GM12873 (cell line): ENCODE data around the gene THOC5.

Experiments used
- TF ChIP-seq, protein P1 (sequence below): IDR thresholded peaks from 2 replicates; pipeline ENCODE4 v1.5.1; 2012; ENCODE audit warnings: low read depth, mild to moderate bottlenecking, moderate library complexity, low read length, control low read depth; ENCODE audit not compliant: insufficient read depth; ENCODE audit errors: missing control alignments

Gene THOC5

DNA sequence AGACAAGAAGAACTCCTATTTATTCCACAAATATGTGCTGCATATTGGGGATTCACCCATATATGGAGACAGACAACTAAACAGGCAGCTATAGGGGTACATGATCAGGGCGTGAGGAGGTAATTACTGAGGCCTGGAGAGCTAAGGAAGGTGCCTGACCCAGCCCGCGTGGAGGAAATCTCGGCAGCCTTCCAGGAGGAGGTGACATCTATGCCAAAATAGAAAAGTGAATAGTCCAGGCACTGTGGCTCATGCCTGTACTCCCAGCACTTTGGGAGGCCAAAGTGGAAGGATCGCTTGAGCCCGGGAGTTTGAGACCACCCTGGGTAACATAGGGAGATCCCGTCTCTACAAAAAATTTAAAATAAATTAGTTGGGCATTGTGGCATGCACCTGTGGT is 13.8 kb upstream of the THOC5 start:
- TF ChIP-seq, protein P1, sequence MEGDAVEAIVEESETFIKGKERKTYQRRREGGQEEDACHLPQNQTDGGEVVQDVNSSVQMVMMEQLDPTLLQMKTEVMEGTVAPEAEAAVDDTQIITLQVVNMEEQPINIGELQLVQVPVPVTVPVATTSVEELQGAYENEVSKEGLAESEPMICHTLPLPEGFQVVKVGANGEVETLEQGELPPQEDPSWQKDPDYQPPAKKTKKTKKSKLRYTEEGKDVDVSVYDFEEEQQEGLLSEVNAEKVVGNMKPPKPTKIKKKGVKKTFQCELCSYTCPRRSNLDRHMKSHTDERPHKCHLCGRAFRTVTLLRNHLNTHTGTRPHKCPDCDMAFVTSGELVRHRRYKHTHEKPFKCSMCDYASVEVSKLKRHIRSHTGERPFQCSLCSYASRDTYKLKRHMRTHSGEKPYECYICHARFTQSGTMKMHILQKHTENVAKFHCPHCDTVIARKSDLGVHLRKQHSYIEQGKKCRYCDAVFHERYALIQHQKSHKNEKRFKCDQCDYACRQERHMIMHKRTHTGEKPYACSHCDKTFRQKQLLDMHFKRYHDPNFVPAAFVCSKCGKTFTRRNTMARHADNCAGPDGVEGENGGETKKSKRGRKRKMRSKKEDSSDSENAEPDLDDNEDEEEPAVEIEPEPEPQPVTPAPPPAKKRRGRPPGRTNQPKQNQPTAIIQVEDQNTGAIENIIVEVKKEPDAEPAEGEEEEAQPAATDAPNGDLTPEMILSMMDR: no peak

DNA sequence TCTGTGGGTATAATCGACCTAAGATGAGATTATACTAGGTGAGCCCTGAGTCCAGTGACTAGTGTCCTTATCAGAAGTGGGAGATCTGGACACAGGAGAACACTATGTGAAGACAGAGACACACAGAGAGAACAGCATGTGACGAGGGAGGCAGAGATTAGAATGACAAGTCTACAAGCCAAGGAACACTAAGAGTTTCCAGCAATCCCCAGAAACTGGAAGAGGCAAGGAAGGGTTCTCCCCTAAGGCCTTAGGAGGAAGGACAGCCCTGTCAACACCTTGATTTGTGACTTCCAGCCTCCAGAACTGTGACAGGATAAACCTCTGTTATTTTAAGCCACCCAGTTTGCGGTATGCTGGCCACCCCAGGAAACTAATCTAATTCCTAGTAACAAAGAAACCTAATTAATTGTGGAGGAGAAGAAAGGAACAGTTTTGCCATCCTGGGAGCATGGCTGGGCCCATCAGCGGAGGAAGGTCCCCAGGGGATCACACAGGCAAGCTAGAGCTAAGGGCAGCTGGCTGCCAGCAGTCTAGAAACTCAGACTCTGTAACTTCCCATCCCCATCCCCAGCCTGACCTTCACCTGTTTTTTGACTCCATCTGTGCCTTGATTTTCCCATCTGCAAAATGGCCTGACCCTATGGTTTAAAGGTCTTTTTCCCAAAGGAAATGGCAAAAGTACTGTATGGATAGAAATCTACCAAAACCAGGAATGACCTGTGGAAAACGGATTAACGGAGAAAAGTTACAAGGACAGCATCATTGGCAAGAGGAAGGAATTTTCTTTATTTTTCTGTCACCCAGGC is 10.3 kb upstream of the THOC5 start:
- TF ChIP-seq, protein P1: no peak

DNA sequence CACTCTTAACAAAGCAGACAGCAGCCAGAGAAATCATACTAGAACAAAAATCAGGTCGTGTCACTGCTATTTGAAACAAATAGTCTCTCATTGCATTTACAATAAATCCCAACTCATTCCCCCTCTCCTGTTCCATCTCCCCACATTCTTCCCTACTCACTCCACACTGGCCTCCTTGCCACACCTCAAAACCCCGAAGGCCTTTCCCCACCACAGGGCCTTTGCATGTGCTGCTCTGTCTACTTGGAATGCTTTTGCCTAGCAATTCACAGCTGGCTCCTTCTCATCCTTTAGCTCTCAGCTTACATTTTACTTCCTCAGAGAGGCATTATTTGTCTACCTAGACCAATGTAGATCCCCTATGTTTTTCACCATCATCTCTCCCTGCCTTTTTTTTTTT is 6.3 kb upstream of the THOC5 start:
- TF ChIP-seq, protein P1: no peak

DNA sequence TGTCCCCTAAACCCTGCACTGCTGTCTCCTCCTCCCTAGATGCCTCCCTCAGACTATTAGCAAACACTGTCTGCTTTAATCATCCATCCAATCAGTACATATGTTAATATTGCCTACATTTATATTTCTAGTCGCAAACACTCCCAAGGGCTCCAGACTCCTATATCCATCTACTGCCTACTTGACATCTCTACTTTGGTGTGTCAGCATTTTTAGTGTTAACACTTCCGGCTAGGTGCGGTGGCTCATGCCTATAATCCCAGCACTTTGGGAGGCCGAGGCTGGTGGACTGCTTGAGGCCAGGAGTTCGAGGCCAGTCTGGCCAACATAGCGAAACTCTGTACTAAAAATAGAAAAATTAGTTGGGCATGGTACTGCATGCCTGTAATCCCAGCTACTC is 5.5 kb upstream of the THOC5 start:
- TF ChIP-seq, protein P1: no peak

DNA sequence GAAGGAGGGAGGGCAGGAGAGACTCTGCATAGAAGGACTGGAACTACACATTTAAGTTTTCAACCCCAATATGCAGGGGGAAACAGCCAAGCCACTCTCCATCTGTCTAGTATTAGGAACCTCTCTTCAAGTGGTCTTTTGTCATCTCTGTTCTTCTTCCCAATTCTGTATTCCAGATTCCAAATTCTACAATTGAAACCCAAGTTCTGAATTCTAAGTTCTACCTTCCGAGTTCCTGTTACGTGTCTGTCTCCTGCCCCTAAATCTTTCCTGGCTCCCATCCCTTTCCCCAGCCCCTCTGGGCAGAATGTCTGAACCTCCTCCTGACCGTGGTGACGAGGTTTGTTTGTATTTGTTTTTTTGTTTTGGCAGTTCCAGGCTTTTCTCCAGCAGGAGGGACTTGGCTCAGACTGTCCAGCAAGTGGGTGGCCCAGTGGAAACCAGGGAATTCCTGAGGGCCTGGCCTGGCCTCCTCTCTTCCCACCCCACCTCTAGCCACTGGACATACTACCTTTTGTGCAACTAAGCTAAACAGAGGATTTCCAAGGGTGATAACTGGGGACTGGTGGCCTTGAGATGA is 1.6 kb upstream of the THOC5 start:
- TF ChIP-seq, protein P1: no peak

DNA sequence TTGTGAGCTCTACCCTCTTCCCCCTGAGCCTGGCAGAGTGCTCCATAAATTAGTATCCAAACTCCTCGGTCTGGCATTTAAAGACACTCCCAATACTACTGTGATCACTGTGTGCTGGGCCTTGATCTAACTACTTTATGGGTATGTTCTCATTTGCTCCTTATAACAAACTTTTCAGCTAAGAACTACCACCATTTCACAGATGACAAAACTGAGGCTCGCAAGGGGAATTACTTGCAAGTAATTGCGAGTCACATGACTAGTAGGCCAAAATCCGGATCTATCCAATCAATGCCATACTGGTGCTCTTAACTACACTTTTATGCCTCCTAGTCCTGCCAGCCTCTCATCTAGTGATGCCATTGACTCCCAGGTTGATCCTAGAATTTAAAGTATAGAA is 3.6 kb downstream of the THOC5 start:
- TF ChIP-seq, protein P1: no peak

DNA sequence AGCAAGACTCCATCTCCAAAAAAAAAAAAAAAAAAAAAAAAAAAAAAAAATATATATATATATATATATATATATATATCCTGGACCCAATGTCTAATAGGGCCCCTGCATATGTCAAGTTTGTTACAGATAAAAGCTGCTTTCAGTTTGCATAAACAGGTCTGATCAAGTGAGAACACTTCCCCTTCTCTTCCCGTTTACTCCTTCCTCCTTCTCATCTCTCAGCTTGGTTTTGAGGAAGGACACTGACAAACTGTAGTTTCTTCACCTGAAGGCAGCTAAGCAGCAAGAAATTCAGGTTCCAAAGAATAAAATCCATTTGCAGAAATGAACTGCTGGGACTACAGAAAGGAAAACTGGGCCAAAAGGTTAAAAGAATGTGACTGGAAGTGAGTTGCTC is 11.7 kb downstream of the THOC5 start:
- TF ChIP-seq, protein P1: no peak
